HG03060 (cell line): ENCODE data around the gene THRA.

Experiments used
- ATAC-seq: cut with Tn5 transposase; IDR thresholded peaks from one replicate; pipeline ENCODE4 v1.9.1; 2021; ENCODE audit warnings: low read depth, moderate number of reproducible peaks; ENCODE audit not compliant: unreplicated experiment

Gene THRA

DNA sequence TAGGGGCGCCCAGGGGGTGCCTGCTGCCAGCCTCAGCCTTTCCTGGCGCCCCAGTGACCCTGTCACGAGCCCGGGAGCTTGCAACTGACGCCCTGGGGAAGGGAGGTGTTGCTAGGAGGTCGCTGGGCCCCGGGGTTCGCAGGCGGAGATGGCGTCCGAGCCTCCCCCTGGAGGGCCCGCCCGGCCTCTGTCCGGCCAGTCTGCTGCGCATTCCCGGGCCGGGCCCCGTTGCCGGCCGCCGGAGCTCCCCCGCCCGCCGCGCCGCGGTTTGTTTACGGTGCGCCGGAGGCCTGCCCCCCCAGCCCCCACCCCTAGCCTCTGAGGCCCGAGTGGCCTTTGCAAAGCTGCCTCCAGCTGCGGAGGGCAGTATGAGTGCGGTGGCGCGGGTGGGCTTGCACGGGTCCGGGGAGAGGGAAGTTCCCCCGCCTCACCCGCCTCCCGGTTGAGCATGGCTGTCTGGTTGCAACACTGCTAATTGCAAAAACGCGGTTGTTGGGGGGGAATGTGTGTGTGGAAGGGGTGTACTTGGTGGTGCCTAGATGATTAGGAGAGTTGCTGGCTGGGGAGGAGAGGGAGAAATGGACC is 514 bp downstream of the THRA start:
- no peak for ATAC-seq

GRCh38 chr17:40063901-40064531 is 1.3 kb downstream of the THRA start:
- no peak for ATAC-seq

GRCh38 chr17:40064971-40065768 is 2.4 kb downstream of the THRA start:
- no peak for ATAC-seq

- no peak for ATAC-seq
These were observed 3.2 kb downstream of the THRA start for GRCh38 chr17:40065769-40066510.

GRCh38 chr17:40067710-40068109 is 4.9 kb downstream of the THRA start:
- no peak for ATAC-seq

DNA sequence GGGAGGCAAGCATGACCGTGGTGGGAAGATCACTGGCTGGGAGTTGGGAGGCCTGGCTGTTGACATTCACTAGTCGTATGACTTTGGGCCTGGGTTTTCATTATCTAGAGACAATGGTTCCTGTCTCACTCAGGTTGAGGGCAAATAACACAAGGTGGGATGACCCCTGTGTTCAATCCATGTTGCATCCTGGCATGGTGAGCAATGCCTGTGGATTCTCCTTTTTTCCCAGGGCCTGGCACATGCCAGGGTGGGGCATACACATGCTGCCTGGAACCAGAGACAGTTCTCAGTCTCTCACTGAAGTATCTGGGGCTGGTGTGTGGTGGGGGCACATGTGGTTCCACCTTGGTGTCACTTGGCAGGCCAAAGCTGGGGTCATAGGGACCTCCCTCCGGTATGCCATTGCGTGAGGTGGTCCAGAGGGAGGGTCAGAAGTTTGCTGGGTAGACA is 5.4 kb downstream of the THRA start:
- ATAC-seq = no peak

- no peak for ATAC-seq
These were observed 5.8 kb downstream of the THRA start for GRCh38 chr17:40068584-40068916.

DNA sequence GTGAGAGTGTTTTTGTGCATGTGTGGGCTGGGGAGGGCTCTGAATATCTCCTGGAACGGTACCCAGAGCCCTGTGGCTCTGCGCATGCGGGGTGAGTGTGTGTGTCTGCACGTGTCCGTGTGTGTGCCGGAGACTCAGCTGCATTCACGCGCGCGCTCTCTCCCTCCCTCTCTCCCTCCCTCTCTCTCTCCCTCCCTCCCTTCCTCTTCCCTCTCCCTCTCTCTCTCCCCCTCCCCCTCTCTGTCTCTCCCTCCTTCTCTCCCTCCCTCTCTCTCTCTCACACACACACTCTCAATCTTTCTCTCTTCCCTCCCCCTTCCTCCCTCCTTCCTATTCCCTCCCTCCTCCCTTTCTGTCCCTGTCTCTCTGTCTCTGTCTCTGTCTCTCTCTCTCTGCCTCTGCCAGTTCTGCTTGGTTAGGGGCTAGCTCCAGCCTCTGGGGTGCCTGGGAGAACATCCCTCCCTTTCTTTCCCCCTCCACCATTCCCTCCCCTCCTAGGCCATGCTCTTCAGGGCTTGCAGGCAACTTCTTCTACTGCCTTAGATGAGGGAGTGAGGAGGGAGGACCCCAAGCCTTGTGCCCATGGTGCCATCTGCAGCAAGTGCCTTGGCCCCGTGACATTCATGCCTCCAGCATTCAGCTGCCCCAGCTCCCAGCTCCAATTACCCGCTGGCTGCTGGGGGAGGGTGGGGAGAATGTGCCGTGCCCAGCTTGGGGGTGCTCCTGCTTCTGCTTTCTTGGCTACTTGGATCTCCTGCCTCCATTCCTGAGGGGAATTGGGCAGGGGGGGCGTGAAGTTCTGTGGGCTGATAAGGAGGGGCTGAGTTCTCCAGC is 6.4 kb downstream of the THRA start:
- ATAC-seq = no peak

DNA sequence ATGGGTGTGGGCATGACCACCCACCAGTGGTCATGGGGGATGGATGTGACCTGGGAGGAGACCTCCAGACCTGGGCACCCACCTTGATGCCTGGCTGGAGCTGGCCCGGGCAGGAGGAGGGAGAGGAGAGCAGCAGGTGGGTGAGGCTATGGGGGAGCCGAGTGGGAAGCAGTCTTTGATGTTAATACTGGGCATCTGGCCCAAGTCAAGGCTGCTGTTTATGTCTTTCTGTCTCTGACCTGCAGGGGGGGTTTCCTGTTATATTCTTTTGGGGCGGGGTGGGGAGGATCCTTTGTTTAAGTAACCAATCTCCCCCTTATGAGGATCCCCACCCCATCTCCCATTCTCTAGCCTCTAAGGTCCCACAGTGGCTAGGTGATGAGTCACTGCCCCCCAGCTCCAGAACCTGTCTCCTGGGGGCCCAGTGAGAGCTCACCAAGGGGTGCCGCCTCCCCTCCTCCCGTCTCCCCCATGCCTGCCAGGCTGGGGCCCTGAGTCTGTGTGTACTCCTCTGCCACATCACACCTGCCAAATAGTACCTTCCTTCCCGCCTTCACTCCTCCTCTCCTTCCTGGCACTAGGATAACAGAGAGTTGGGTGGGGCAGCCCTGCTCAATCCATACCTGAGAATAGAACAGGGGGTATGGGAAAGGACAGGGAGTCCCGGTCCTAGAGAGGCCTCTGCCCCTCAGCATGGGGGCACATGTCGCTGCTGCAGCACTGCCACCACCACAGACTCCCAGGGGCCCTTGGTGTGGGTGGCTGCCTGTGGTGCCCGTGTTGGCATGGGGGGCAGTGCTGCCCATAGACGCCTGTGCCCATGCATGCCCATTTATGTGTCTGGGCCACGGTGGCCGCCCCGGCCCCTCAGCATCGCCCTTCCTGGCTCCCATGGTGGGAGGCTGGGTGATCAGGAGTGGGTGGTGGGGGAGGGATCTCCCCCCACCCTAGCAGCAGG is 7.3 kb downstream of the THRA start:
- no peak for ATAC-seq

DNA sequence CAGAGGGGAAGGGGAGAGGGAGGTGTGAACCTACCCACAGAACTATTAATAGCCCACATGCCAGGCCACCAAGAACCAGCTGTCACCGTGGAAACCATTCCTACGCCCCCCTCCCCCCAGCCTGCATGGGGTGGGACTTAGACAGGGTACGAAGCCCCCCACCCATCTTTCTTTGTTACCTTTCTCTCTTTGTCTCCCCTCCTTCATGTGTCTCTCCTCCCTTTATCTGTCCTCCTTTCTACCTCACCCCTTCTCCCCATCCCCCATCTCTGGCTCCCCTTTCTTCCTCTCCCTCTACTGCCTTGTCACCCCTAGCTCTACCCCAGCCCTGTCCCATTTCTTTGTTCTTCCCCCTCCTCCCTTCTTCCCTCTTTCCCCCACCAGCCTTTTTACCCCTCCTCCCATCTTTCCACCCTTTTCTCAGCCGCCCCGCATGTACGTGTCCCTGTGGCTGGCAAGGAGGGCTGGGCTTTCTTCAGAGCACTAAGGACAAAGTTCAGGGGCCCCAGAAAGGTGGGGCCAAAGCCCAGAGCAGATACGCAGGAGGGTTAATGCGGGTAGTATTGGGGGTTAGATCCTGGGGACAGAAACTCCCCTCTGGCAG is 8.0 kb downstream of the THRA start:
- ATAC-seq = no peak

DNA sequence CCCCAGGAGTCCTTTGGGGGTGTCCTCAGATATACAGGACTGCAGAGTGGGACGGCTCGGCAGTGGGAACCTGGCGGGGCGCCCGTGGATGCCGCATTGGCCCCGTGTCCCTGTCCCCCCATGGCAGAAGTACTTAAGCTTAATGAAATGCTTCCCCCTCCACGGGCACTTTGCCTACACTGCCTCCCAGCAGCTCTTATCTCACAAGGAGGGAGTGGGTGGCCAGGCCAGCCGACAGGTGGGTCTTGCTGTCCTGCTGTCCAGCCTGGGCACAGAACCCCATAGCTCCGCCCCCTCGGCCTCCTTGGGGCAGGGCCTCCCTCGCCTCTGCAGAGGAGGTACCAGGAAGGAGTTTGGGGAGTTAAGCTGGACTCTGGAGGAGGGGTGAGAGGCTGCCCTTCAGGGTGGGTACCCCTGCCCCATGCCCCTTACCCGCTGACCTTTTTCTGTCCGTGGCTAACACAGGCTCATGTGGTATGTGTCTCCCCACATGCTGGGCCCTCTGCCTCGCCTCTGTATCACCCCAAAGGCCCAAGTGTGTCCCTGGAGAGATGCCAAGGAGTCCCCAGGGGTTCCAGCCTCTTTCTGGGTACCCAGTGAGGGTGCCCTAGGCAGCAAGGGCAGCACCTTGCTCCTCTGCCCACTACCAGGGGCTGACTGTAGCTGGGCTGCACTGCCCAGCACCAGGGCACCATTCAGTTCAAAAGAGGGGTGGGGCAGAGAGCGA is 8.7 kb downstream of the THRA start:
- no peak for ATAC-seq

- no peak for ATAC-seq
These were observed 9.4 kb downstream of the THRA start for GRCh38 chr17:40072040-40072734.

GRCh38 chr17:40072735-40073346 is 10.1 kb downstream of the THRA start:
- no peak for ATAC-seq

DNA sequence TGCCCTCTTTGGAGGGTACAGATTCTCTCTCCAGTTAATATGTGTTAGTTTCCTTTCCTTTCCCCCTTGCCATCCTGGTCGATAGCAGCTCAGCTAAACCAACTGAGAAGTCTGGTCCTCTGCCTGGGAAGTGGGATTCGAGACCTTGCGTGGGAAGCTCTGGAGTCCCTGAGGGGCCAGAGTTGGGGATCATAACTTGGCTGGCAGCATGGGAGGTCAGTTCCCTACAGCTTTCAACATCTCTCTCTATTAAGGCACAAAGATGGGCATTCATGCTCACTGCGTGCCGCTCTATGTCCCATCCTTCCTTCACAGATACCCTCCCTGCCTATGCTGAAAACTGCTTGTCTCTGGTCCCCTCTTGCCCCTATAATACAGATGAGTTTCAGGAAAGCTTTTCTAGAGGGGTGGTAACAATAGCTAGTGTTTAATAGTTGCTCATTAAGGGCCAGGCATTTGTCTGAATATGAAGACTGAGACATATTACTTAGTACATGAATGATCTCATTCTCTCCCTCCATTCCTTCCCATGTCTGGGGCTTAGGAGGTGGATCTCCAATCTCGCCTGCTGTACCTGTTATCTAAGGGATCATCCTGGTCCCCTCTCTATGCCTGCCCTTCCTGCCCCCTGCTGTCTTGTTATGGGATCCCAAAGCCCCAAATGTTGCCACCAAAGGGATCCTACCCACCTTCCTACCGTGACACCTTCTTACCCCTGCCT is 10.8 kb downstream of the THRA start:
- ATAC-seq = no peak

DNA sequence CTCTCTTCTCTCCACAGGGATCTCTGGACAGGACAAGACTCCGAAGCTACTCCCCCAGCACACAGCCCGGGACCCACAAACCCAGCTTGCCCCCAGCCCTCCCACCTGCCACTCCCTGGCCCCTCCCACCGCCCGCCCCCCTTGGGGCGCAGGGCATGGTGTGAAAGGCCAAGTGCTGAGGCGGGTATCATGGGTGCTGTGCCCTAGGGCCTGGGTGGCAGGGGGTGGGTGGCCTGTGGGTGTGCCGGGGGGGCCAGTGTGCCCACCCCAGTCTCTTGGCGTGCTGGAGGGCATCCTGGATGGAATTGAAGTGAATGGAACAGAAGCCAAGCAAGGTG is 11.4 kb downstream of the THRA start:
- no peak for ATAC-seq

DNA sequence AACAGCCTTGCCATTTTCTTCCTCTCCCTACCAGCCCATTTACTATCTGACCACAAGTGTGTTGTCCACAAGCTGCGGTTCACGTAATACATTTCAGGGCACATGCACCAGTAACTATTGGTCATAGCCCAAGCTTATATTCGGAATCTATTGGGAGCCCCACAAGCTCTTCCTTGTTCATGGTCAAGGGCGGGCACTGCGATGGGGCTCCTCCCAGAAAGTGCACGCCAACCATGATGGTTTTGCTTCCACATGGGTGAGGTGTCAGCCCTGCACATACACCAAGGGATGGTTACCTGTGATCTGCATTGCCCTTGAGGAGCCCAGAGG is 12.1 kb downstream of the THRA start:
- no peak for ATAC-seq
